HepG2 (cell line): Measurements from ENCODE around the gene ATE1.

Experiments used
- CBFB ChIP-seq: sonication (generic); formaldehyde crosslinking; IDR thresholded peaks from 2 replicates; pipeline ENCODE4 v1.4.0; 2020; ENCODE audit warnings: missing genetic modification reagents
- CTCF ChIP-seq: sonication (generic); formaldehyde crosslinking; IDR thresholded peaks from 2 replicates; pipeline ENCODE4 v1.5.0; 2020; ENCODE audit warnings: mild to moderate bottlenecking, missing genetic modification reagents, moderate library complexity
- FOXP1 ChIP-seq, 2 experiments: fragments of 450-650 bp in 1 of 2; IDR thresholded peaks; 2 replicates each; pipeline ENCODE4 v1.6.1; 2017 to 2018; ENCODE audit warnings: antibody characterized with exemption in 1 of 2
- HDAC2 ChIP-seq: sonication (generic); formaldehyde crosslinking; IDR thresholded peaks from 2 replicates; pipeline ENCODE4 v1.4.0; 2020; ENCODE audit warnings: missing genetic modification reagents
- IRF9 ChIP-seq: sonication (generic); formaldehyde crosslinking; IDR thresholded peaks from 2 replicates; pipeline ENCODE4 v1.8.0; 2022; ENCODE audit warnings: missing genetic modification reagents, mild to moderate bottlenecking, borderline replicate concordance
- KAT8 ChIP-seq: IDR thresholded peaks from 2 replicates; pipeline ENCODE4 v1.6.1; 2016; ENCODE audit warnings: missing genetic modification reagents, missing compliant biosample characterization
- NCOA5 ChIP-seq: sonication (generic); formaldehyde crosslinking; IDR thresholded peaks from 2 replicates; pipeline ENCODE4 v1.4.0; 2020; ENCODE audit warnings: missing genetic modification reagents
- REPIN1 ChIP-seq: sonication (generic); formaldehyde crosslinking; IDR thresholded peaks from 2 replicates; pipeline ENCODE4 v1.8.0; 2022; ENCODE audit warnings: missing genetic modification reagents, low read depth, mild to moderate bottlenecking, borderline replicate concordance
- SP1 ChIP-seq, 2 experiments: fragments of 450-650 bp in 1 of 2; sonication (generic) in 1 of 2; formaldehyde crosslinking in 1 of 2; IDR thresholded peaks; 2 replicates each; pipeline versions ENCODE4 v1.4.0 to v1.6.1; 2016 to 2020; ENCODE audit warnings: missing genetic modification reagents in 1 of 2
- TBL1XR1 ChIP-seq: fragments of 150-350 bp; IDR thresholded peaks from 2 replicates; pipeline ENCODE4 v1.6.1; 2014; ENCODE audit warnings: borderline replicate concordance, low read length; ENCODE audit not compliant: partially characterized antibody
- TCF7L2 ChIP-seq: IDR thresholded peaks from 2 replicates; pipeline ENCODE4 v1.6.1; 2011; ENCODE audit warnings: mild to moderate bottlenecking, low read depth, low read length, moderate library complexity

GRCh38 chr10:121952226-121952625 is 24.4 kb upstream of the ATE1 start:
- TF ChIP-seq NCOA5 (CRISPR knock-in tag), result no peak
- TF ChIP-seq TBL1XR1, result no peak
- no peak for TF ChIP-seq SP1 (IDR thresholded peaks at IDR 0.05)
- TF ChIP-seq SP1 (CRISPR knock-in tag; IDR thresholded peaks at IDR 0.05), result no peak
- no peak for TF ChIP-seq KAT8 (CRISPR knock-in tag)
- no peak for TF ChIP-seq CBFB
- no peak for TF ChIP-seq FOXP1 (IDR thresholded peaks at IDR 0.05)
- TF ChIP-seq FOXP1 (CRISPR knock-in tag; IDR thresholded peaks at IDR 0.05), result no peak
- no peak for TF ChIP-seq REPIN1
- TF ChIP-seq IRF9 (CRISPR knock-in tag), result no peak
- no peak for TF ChIP-seq TCF7L2
- no peak for TF ChIP-seq CTCF (CRISPR knock-in tag)
- TF ChIP-seq HDAC2 (CRISPR knock-in tag), result no peak
